Stimulated activated CD8-positive, alpha-beta memory T cell treated with anti-CD3 and anti-CD28 coated beads, Interleukin-2, amount 100 ng/mL, for 48 hours (primary cell): ENCODE data around the gene MYO9A.

ENCODE experiments used
- DNase-seq, 2 donors: peaks; one replicate each; pipeline ENCODE4 v3.0.0-alpha.2; 2020; ENCODE audit warnings: low read depth in 2 of 2

The MYO9A gene

GRCh38 chr15:71782422-71783165 is 335.4 kb downstream of the MYO9A start:
- DNase-seq, result no peak

- DNase-seq, result no peak
These were observed 336.0 kb downstream of the MYO9A start for GRCh38 chr15:71781965-71782265.

DNA sequence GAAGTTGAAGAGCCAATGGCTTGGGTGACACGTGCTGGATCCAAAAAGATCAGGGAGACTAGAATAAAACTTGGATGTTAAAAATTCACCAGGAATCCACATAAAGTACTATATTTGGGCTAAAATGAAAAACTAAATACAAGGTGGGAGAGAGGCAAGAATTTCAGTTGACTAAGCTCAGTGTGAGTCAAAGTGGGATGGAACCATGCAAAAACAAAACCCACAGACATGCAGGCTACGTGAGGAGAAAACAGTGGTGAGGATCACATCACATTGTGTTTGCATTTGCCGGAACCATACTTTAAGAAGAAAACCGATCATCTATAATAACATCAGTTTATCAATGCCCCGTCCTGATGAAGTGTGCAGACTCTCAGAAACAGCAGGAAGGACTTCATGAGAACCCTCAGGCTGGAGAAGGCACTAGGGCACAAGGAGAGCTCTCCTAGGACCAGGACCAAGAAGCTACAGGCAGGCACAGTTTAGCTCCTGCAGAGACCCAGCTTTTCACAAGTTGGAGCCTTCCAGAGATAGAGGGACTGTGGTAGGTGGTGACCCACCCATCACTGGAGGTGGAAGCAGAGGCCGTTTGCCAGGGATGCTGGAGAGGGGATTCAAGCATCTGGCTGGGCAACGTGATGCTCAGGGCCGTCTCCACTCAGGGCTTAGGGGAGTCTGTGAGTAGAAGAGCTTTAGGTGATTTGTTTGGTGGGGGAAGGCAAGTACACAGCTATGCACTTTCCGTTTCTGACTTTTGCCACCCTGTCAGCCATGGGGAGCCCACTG is 336.6 kb downstream of the MYO9A start:
- no peak for DNase-seq

DNA sequence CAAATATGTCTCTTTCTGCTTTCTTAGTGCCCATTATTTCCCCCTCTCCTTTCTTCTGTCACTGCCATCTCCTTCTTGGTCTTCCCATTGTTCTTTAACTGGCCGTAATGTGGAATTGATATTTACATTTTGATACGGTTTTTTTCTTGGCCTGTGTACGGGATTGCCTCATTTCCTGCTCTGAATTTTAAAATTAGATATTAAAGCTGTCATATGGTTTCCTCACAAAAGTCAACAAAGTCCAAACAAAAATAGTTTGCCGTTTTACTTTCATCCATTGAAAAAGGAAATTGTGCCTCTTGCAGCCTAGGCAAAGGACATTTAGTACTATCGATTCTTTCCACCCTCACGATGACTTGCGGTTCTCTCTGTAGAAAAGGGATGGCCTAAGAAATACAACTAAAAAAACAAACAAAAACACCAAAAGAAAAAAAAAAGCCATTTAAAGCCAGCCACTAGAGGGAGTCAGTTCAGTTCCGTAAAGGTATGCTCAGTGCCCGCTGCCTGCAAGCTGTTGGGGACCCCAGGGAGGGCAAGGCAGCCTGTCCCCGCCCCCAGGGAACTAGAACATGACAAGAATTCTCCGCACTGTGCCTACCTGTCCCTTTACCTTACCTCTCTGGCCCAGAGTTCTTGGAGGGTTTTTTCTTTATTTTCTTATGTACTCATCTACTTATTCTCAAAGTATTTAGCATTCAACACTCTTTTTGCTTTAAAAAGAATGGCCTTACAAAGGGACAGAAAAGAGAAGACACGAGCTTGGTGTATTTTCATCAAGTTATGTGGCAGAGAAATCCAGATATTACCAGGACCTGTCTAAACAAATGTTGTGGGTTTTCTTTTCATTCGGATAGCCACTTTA is 337.6 kb downstream of the MYO9A start:
- DNase-seq, result no peak

DNA sequence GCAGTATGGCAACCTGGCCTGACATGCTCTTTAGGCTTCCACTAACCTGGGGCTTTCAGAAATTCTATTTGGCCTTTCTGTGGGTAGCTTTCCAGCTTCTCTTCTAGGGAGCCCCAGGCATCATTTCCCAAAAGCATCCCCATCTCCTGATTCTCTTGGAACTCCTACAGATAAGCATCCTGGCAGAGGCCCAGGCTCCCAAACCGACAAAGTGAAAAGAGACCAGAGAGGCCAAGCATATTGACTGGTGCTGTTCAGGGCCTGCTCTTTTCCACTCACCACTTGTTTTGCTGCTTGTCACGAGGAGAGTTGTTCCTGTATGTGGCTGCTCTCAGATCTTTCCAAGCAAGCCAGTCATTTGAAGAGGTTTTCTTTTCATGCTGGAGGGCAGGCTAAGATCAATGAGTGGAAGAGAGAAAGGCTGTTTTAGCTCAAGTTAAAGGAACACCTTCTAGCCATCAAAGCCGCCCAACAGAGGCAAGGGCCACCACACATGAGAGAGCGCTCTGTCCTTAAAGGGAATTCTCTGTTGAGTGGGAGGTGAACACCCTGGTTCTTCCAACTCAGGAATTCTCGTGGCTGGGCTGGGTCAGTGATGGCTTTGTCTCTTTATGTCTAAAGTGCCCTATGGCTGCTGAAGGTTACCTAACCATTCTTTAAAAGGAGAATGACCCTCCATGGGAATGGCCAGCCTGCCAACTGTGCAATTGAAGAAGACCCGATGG is 338.7 kb downstream of the MYO9A start:
- DNase-seq, result no peak

- no peak for DNase-seq
These were observed 340.6 kb downstream of the MYO9A start for GRCh38 chr15:71777216-71777943.

DNA sequence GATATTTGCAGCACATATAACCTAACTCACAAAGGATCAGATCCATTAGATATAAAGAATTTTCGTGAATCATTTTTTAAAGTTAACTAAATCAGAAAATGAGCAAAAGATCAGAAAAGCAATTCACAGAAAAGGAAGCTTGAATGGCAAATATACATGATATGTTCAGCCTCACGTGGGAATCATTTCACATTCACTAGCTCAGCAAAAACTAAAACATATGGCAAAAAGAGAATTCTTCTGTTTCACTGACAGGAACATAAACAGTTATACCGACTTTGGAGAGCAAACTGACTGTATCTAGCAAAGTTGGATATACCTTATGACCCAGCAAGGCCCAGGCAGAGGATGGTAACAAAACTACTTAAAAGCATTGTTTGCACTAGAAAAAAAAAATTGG is 341.6 kb downstream of the MYO9A start:
- no peak for DNase-seq

DNA sequence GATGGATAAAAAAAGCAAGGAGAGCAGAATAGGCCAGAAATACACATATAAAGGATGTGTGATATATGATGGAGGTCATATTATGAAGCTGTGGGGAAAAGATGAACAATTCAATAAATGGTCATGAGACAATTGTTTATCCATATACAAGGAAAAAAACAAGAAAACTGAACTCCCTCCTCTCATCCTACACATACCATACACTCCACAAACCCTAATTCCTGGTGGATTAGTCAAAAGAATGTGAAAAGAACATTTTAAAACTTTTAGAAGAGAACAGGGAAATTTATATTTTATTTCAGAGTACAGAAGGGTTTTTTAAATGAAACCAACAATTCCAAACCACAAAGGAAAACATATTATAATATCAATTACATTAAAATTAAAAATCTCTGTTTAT is 342.1 kb downstream of the MYO9A start:
- no peak for DNase-seq

- DNase-seq, result no peak
These were observed 344.6 kb downstream of the MYO9A start for GRCh38 chr15:71773206-71773859.
